WTC11 (cell line): Measurements from ENCODE around the gene PEX16. TPM values are rescaled to one million over a fixed set of nuclear protein-coding genes. Genes with fewer than 3 reads are reported as not detected.
A peak's percentile ranks its signal among the peaks of the same experiment; 100 is the strongest.

Source experiments
- ATAC-seq: fragments of 200-7000 bp; cut with Tn5 transposase; 2 replicates; pipeline ENCODE4 v1.10.0; 2021; ENCODE audit warnings: mild to moderate bottlenecking, moderate library complexity
- CTCF ChIA-PET: fragments of 300-600 bp; sonication (Branson Sonifier 250); formaldehyde crosslinking; loops from one replicate; lab custom pipeline; 2021; ENCODE audit warnings: antibody characterized with exemption; lab: Charles Lee
- POLR2A ChIA-PET: fragments of 350-600 bp; sonication (Branson Sonifier 250); formaldehyde crosslinking; loops from one replicate; lab custom pipeline; 2021; ENCODE audit warnings: antibody characterized with exemption; lab: Charles Lee
- DNase-seq: peaks from one replicate; pipeline ENCODE4 v3.0.0; 2021; ENCODE audit warnings: low spot score
- H3K27ac Mint-ChIP-seq: 2 replicates; pipeline ENCODE4 v1.8.0; 2021; ENCODE audit warnings: mixed read lengths
- H3K27me3 Mint-ChIP-seq: 2 replicates; pipeline ENCODE4 v1.8.0; 2021; ENCODE audit warnings: low read depth, mild to moderate bottlenecking, moderate library complexity, mixed read lengths
- H3K36me3 Mint-ChIP-seq: 2 replicates; pipeline ENCODE4 v1.8.0; 2021; ENCODE audit warnings: mixed read lengths
- H3K4me1 Mint-ChIP-seq: 2 replicates; pipeline ENCODE4 v1.8.0; 2022; ENCODE audit warnings: mixed read lengths
- H3K4me3 Mint-ChIP-seq: 2 replicates; pipeline ENCODE4 v1.8.0; 2021; ENCODE audit warnings: mild to moderate bottlenecking, moderate library complexity, mixed read lengths
- H3K9me3 Mint-ChIP-seq: 2 replicates; pipeline ENCODE4 v1.8.0; 2021; ENCODE audit warnings: mixed read lengths
- CREM ChIP-seq: sonication (generic); formaldehyde crosslinking; IDR thresholded peaks from 2 replicates; pipeline ENCODE4 v1.8.1; 2022; ENCODE audit warnings: mild to moderate bottlenecking, missing genetic modification reagents, moderate library complexity
- EMX1 ChIP-seq: fragments of 250-450 bp; sonication (Bioruptor Pico); IDR thresholded peaks from 2 replicates; pipeline ENCODE4 v1.8.0; 2021; ENCODE audit warnings: mild to moderate bottlenecking
- FOXP1 ChIP-seq: sonication (generic); formaldehyde crosslinking; IDR thresholded peaks from 2 replicates; pipeline ENCODE4 v1.8.0; 2022; ENCODE audit warnings: missing genetic modification reagents, mild to moderate bottlenecking, moderate library complexity, borderline replicate concordance
- GABPB1 ChIP-seq: sonication (generic); formaldehyde crosslinking; IDR thresholded peaks from 2 replicates; pipeline ENCODE4 v1.8.1; 2023; ENCODE audit warnings: mild to moderate bottlenecking, missing genetic modification reagents
- GRHL2 ChIP-seq: fragments of 250-450 bp; sonication (Bioruptor Pico); IDR thresholded peaks from 2 replicates; pipeline ENCODE4 v1.8.0; 2022; ENCODE audit warnings: mild to moderate bottlenecking, moderate library complexity; ENCODE audit not compliant: insufficient replicate concordance, severe bottlenecking
- HMGA2 ChIP-seq: fragments of 250-450 bp; sonication (Bioruptor Pico); IDR thresholded peaks from 2 replicates; pipeline ENCODE4 v1.4.0; 2021; ENCODE audit warnings: mild to moderate bottlenecking, moderate library complexity
- JUN ChIP-seq: sonication (generic); formaldehyde crosslinking; IDR thresholded peaks from 2 replicates; pipeline ENCODE4 v1.8.0; 2023; ENCODE audit warnings: mild to moderate bottlenecking, missing genetic modification reagents
- NR1H2 ChIP-seq: sonication (generic); formaldehyde crosslinking; IDR thresholded peaks from 2 replicates; pipeline ENCODE4 v1.9.0; 2021; ENCODE audit warnings: mild to moderate bottlenecking, moderate library complexity, missing genetic modification reagents
- ZNF121 ChIP-seq: sonication (generic); formaldehyde crosslinking; IDR thresholded peaks from 2 replicates; pipeline ENCODE4 v1.8.0; 2023; ENCODE audit warnings: missing genetic modification reagents
- ZNF317 ChIP-seq: sonication (generic); formaldehyde crosslinking; IDR thresholded peaks from 2 replicates; pipeline ENCODE4 v1.8.1; 2023; ENCODE audit warnings: low read depth, mild to moderate bottlenecking, moderate library complexity, missing genetic modification reagents, borderline replicate concordance
- total RNA-seq: library from RNA; stranded (reverse); gene quantifications from 3 replicates; pipeline ENCODE4 v1.2.3, GENCODE V29; 2021
- TF ChIP-seq, protein P1 (sequence below): fragments of 250-450 bp; sonication (Bioruptor Pico); conservative IDR thresholded peaks from 2 replicates; pipeline ENCODE4 v1.9.0; 2021; ENCODE audit warnings: mild to moderate bottlenecking
- TF ChIP-seq, protein P2 (sequence below): sonication (generic); formaldehyde crosslinking; IDR thresholded peaks from 2 replicates; pipeline ENCODE4 v1.8.1; 2023; ENCODE audit warnings: mild to moderate bottlenecking, missing genetic modification reagents
- TF ChIP-seq, protein P3 (sequence below): sonication (generic); formaldehyde crosslinking; IDR thresholded peaks from 2 replicates; pipeline ENCODE4 v1.8.1; 2022; ENCODE audit warnings: missing genetic modification reagents, borderline replicate concordance
- TF ChIP-seq, protein P4 (sequence below): sonication (generic); formaldehyde crosslinking; IDR thresholded peaks from 2 replicates; pipeline ENCODE4 v1.8.0; 2022; ENCODE audit warnings: mild to moderate bottlenecking, missing genetic modification reagents
- TF ChIP-seq, protein P5 (sequence below): sonication (generic); formaldehyde crosslinking; conservative IDR thresholded peaks from 2 replicates; pipeline ENCODE4 v1.8.1; 2023; ENCODE audit warnings: mild to moderate bottlenecking, low read depth, missing genetic modification reagents, moderate library complexity

Gene PEX16
- total RNA-seq, 1 experiment from 2014 or later = 39.3 TPM

DNA sequence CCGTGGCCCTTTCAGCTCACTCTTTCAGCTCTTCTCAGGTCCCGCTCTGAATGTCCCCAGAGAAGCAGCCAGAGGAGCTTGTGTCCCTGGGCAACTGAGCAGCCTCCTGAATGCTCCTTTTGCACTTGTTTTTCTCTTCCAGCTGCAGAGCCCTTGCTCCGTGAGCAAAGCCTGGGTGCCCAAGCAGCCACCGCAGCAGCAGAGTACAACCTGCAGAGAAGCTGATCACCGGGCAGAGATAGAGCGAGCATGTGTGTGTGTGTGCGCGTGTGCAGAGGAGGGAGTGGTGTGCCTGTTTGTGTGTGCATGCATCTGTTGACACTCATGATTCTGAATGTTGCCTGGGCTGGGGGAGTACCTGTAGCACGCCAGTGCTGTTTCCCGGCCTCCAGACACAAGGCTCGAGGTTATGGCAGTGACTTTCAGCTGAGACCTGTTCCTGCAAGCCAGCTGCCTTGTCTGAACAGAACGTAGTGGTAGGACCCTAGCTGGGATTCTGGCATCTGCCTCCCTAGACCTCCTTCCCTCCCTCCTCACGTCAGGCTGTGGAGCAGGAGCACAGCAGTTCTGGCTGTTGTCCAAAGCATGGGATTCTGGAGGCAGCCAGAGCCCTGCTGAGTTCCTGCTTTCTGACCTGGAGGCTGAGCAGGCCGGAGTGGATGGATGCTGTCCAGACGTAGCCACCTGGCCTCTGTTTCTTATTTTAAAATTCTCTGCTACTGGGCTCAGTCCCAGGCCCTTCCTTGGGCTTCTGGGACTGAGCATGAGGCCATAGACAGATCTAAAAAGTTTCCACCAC, 36.7 kb downstream of the PEX16 start:
- H3K36me3 Mint-ChIP-seq = peaks cover 3% of the 10 kb centered on the region; the same call in 1 of the 2 replicates
- no peak overlapping the region for H3K4me3 Mint-ChIP-seq
- DNase-seq (no peak), ATAC-seq (no peak)
- H3K4me1 Mint-ChIP-seq = peaks cover 11% of the 10 kb centered on the region
- no peak overlapping the region for H3K27ac Mint-ChIP-seq
- CTCF ChIA-PET = interaction anchor here (1.0 to 3.2 kb wide), 6 partner anchors 8 to 434 kb away, joined by 3 to 15 read pairs (median 4); no protein-coding TSS in a partner anchor
- TF ChIP-seq, protein P1, sequence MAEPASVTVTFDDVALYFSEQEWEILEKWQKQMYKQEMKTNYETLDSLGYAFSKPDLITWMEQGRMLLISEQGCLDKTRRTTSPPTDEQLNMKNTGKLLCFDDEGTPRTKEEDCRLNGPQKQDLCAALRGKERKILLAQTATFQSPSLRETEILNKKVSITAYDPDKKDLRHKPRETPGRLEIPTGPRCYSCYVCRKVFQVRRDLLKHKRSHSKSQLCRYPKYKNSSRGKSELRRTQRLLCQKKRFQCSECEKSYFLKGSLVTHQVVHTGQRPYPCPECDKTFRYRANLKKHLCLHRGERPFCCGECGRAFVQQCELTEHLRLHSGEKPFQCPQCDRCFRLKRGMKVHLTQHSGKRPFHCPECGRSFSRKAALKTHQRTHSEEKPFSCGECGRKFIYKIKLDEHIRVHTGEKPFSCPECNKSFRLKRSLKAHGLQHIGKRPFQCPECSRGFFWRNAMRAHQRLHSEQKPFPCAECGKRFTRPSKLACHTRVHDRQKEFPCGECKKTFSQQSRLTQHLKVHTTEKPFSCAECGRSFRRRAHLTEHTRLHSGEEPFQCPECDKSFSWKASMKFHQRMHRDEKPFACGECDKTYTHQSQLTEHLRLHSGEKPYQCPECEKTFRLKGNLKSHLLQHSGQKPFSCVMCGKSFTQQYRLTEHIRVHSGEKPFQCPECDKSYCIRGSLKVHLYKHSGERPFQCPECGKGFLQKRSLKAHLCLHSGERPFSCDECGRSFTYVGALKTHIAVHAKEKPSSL = no peak
- TF ChIP-seq ZNF317 (CRISPR knock-in tag) (no peak), GRHL2 (CRISPR knock-in tag) (no peak), JUN (CRISPR knock-in tag) (no peak)
- TF ChIP-seq, protein P2, sequence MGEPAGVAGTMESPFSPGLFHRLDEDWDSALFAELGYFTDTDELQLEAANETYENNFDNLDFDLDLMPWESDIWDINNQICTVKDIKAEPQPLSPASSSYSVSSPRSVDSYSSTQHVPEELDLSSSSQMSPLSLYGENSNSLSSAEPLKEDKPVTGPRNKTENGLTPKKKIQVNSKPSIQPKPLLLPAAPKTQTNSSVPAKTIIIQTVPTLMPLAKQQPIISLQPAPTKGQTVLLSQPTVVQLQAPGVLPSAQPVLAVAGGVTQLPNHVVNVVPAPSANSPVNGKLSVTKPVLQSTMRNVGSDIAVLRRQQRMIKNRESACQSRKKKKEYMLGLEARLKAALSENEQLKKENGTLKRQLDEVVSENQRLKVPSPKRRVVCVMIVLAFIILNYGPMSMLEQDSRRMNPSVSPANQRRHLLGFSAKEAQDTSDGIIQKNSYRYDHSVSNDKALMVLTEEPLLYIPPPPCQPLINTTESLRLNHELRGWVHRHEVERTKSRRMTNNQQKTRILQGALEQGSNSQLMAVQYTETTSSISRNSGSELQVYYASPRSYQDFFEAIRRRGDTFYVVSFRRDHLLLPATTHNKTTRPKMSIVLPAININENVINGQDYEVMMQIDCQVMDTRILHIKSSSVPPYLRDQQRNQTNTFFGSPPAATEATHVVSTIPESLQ (CRISPR knock-in tag) = no peak
- POLR2A ChIA-PET = interaction anchor here (0.7 to 1.4 kb wide), 3 partner anchors 15 to 39 kb away, joined by 3 read pairs; no protein-coding TSS in a partner anchor
- peaks cover 7% of the 10 kb centered on the region; the same call in 1 of the 2 replicates for H3K27me3 Mint-ChIP-seq
- H3K9me3 Mint-ChIP-seq = no peaks in the 10 kb centered on the region

DNA sequence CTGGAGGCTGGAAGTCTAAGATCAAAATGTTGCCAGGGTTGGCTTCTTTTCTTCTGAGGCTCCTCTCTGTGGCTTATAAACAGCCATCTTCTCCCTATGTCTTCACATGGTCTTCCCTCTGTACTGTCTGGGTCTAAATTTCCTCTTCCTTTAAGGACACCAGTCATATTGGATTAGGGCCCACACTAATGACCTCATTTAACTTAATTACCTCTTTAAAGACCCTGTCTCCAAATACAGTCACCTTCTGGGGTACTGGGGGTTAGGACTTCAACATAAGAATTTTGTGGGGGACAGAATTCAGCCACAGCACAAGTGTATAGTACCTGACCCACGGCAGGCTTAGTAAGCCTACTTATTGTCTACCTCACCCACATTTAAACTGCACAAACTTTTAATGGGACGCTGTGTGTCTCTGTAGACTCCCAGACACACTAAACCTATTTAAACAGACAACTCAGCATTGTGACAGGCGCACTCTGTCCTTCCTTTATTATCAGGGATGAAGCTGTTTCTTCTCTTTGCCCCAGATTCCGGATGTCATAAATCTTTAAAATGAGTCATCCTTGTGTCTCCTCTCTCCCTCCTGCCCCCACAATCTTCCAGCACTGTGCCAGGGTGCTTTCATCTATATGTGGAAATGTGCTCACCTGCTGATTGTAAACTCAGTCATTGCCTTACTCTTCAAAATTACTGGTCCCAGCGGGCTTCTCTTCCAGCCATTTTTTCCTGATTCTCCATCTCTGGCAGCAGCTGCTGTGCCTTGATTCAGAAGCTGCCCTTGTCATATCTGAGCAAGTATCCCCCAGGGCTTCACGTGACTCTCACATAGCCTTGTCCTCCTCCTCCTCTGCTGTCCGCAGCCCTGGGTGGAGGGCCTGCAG, 37.6 kb downstream of the PEX16 start:
- Mint-ChIP-seq H3K36me3 (peaks cover 3% of the 10 kb centered on the region; the same call in 1 of the 2 replicates), H3K9me3 (no peaks in the 10 kb centered on the region), H3K27me3 (peaks cover 7% of the 10 kb centered on the region; the same call in 1 of the 2 replicates), H3K4me3 (no peak overlapping the region), H3K4me1 (peaks cover 20% of the 10 kb centered on the region), H3K27ac (peak overlapping the region; percentile 22; the same call in 1 of the 2 replicates)
- TF ChIP-seq NR1H2 (CRISPR knock-in tag) = no peak
- TF ChIP-seq FOXP1 = no peak
- no peak for TF ChIP-seq EMX1 (CRISPR knock-in tag)
- TF ChIP-seq, protein P3, sequence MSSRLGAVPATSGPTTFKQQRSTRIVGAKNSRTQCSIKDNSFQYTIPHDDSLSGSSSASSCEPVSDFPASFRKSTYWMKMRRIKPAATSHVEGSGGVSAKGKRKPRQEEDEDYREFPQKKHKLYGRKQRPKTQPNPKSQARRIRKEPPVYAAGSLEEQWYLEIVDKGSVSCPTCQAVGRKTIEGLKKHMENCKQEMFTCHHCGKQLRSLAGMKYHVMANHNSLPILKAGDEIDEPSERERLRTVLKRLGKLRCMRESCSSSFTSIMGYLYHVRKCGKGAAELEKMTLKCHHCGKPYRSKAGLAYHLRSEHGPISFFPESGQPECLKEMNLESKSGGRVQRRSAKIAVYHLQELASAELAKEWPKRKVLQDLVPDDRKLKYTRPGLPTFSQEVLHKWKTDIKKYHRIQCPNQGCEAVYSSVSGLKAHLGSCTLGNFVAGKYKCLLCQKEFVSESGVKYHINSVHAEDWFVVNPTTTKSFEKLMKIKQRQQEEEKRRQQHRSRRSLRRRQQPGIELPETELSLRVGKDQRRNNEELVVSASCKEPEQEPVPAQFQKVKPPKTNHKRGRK (CRISPR knock-in tag) = no peak
- no peak for TF ChIP-seq CREM
- TF ChIP-seq, protein P4, sequence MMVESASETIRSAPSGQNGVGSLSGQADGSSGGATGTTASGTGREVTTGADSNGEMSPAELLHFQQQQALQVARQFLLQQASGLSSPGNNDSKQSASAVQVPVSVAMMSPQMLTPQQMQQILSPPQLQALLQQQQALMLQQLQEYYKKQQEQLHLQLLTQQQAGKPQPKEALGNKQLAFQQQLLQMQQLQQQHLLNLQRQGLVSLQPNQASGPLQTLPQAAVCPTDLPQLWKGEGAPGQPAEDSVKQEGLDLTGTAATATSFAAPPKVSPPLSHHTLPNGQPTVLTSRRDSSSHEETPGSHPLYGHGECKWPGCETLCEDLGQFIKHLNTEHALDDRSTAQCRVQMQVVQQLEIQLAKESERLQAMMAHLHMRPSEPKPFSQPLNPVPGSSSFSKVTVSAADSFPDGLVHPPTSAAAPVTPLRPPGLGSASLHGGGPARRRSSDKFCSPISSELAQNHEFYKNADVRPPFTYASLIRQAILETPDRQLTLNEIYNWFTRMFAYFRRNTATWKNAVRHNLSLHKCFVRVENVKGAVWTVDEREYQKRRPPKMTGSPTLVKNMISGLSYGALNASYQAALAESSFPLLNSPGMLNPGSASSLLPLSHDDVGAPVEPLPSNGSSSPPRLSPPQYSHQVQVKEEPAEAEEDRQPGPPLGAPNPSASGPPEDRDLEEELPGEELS (CRISPR knock-in tag) = no peak
- no peak for TF ChIP-seq GABPB1 (CRISPR knock-in tag)
- no peak for TF ChIP-seq HMGA2 (CRISPR knock-in tag)
- no peak for TF ChIP-seq ZNF121 (CRISPR knock-in tag)
- TF ChIP-seq, protein P5, sequence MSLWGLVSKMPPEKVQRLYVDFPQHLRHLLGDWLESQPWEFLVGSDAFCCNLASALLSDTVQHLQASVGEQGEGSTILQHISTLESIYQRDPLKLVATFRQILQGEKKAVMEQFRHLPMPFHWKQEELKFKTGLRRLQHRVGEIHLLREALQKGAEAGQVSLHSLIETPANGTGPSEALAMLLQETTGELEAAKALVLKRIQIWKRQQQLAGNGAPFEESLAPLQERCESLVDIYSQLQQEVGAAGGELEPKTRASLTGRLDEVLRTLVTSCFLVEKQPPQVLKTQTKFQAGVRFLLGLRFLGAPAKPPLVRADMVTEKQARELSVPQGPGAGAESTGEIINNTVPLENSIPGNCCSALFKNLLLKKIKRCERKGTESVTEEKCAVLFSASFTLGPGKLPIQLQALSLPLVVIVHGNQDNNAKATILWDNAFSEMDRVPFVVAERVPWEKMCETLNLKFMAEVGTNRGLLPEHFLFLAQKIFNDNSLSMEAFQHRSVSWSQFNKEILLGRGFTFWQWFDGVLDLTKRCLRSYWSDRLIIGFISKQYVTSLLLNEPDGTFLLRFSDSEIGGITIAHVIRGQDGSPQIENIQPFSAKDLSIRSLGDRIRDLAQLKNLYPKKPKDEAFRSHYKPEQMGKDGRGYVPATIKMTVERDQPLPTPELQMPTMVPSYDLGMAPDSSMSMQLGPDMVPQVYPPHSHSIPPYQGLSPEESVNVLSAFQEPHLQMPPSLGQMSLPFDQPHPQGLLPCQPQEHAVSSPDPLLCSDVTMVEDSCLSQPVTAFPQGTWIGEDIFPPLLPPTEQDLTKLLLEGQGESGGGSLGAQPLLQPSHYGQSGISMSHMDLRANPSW (CRISPR knock-in tag) = no peak
- DNase-seq = no peak
- ATAC-seq = no peak
- POLR2A ChIA-PET = interaction anchor here (0.7 to 1.4 kb wide), 2 partner anchors 16 to 19 kb away, joined by 3 read pairs; no protein-coding TSS in a partner anchor
- CTCF ChIA-PET = interaction anchor here (1.0 to 3.2 kb wide), 6 partner anchors 7 to 435 kb away, joined by 3 to 15 read pairs (median 4); no protein-coding TSS in a partner anchor
